ENCODE data around the gene GNAS-AS1. TPM values are rescaled to one million over a fixed set of nuclear protein-coding genes. Genes with fewer than 3 reads are reported as not detected.
A peak's percentile ranks its signal among the peaks of the same experiment; 100 is the strongest.

Gene GNAS-AS1
- total RNA-seq, 1 experiment from 2014 or later: 0.11 TPM

DNA sequence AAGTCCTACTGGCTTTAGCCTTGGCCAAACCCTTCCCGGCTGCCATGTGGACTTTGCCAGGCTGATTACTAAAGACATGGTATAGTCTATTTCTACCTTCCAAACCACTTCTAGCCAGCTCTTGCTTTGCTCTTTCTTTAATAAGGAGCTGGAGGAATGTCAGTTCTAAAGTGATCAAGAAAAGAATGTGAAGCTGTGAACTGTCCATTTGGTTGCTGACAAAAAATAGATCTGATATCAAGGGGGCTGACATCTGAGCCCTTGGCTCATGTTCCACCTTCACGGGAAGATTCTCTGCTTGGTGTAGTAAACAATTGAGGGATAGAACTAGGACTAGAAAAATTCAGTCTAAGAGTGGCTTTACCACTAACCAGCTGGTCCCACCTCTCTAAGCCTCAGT is 22.6 kb downstream of the GNAS-AS1 start:
- no peak overlapping the region for H3K27ac ChIP-seq (ENCODE audit: low read length)
- no peak overlapping the region for H3K9ac ChIP-seq (ENCODE audit: low read length)
- ATAC-seq (no peak), DNase-seq (no peak)
- CTCF ChIA-PET: no interaction called here
- H3K4me3 ChIP-seq (ENCODE audit: low read length): no peak overlapping the region
- POLR2A ChIA-PET (ENCODE audit: unreplicated experiment): no interaction called here
- no peaks in the 10 kb centered on the region for H3K79me2 ChIP-seq (ENCODE audit: low read length)
- no peak overlapping the region for H2AFZ ChIP-seq (ENCODE audit: low read length)
- peaks cover 48% of the 10 kb centered on the region for H3K27me3 ChIP-seq (ENCODE audit: low read length)
- BruUV-seq (replicated peaks): no TSS peak
- H3K36me3 ChIP-seq (ENCODE audit: low read depth, low read length): no peaks in the 10 kb centered on the region
- TF ChIP-seq, protein P1, sequence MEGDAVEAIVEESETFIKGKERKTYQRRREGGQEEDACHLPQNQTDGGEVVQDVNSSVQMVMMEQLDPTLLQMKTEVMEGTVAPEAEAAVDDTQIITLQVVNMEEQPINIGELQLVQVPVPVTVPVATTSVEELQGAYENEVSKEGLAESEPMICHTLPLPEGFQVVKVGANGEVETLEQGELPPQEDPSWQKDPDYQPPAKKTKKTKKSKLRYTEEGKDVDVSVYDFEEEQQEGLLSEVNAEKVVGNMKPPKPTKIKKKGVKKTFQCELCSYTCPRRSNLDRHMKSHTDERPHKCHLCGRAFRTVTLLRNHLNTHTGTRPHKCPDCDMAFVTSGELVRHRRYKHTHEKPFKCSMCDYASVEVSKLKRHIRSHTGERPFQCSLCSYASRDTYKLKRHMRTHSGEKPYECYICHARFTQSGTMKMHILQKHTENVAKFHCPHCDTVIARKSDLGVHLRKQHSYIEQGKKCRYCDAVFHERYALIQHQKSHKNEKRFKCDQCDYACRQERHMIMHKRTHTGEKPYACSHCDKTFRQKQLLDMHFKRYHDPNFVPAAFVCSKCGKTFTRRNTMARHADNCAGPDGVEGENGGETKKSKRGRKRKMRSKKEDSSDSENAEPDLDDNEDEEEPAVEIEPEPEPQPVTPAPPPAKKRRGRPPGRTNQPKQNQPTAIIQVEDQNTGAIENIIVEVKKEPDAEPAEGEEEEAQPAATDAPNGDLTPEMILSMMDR (conservative IDR thresholded peaks at IDR 0.05; ENCODE audit: low read depth, low read length): no peak
- TF ChIP-seq EZH2 (IDR thresholded peaks at IDR 0.05; ENCODE audit: low read length, unreplicated experiment): no peak
- TF ChIP-seq EZH2phosphoT487 (IDR thresholded peaks at IDR 0.05; ENCODE audit: borderline replicate concordance, low read length): no peak
- H3K4me1 ChIP-seq (ENCODE audit: insufficient read depth, low read length): no peaks in the 10 kb centered on the region
- H3K9me3 ChIP-seq (ENCODE audit: low read length): no peaks in the 10 kb centered on the region
- H4K20me1 ChIP-seq (ENCODE audit: low read length): no peaks in the 10 kb centered on the region
- no peaks in the 10 kb centered on the region for H3F3A ChIP-seq (ENCODE audit: low read length, unreplicated experiment)
- intact Hi-C loops (cut with micrococcal nuclease): no loop called here
- no peaks in the 10 kb centered on the region for H3K9me2 ChIP-seq (replicated peaks; ENCODE audit: low read length)
- no peak overlapping the region for H3K4me2 ChIP-seq (ENCODE audit: low read length)

DNA sequence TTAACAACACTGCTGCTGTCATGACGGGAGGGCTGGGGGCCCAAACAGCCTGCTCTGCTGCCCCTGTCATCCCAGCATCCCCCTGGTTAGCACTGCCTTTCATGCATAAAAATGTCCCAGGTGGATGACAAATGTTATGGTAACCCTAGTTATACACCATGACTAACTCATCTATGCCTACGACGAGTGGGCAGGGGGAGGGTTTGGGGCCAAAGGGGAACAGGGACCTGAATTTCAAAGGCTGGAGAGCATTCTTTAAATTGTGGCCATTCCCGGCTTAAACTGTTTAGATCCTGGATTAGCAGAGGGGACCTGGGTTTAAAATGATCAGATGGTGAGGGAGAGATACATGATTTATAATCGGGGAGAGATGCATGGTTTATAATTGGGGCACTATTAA is 24.4 kb downstream of the GNAS-AS1 start:
- no peaks in the 10 kb centered on the region for H3K79me2 ChIP-seq (ENCODE audit: low read length)
- no peaks in the 10 kb centered on the region for H3K9me2 ChIP-seq (replicated peaks; ENCODE audit: low read length)
- no peak overlapping the region for H3K4me3 ChIP-seq (ENCODE audit: low read length)
- intact Hi-C loops (cut with micrococcal nuclease): no loop called here
- CTCF ChIA-PET: no interaction called here
- H3K27me3 ChIP-seq (ENCODE audit: low read length): peaks cover 35% of the 10 kb centered on the region
- no peaks in the 10 kb centered on the region for H3K9me3 ChIP-seq (ENCODE audit: low read length)
- peak; percentile 25 for DNase-seq
- BruUV-seq (replicated peaks): no TSS peak
- no peaks in the 10 kb centered on the region for H3K4me1 ChIP-seq (ENCODE audit: insufficient read depth, low read length)
- TF ChIP-seq EZH2 (IDR thresholded peaks at IDR 0.05; ENCODE audit: low read length, unreplicated experiment): no peak
- TF ChIP-seq, protein P1 (conservative IDR thresholded peaks at IDR 0.05; ENCODE audit: low read depth, low read length): no peak
- no peak for TF ChIP-seq EZH2phosphoT487 (IDR thresholded peaks at IDR 0.05; ENCODE audit: borderline replicate concordance, low read length)
- no peak overlapping the region for H3K4me2 ChIP-seq (ENCODE audit: low read length)
- no peaks in the 10 kb centered on the region for H4K20me1 ChIP-seq (ENCODE audit: low read length)
- no peak overlapping the region for H2AFZ ChIP-seq (ENCODE audit: low read length)
- no peak for ATAC-seq
- POLR2A ChIA-PET (ENCODE audit: unreplicated experiment): no interaction called here
- H3K36me3 ChIP-seq (ENCODE audit: low read depth, low read length): no peaks in the 10 kb centered on the region
- H3K27ac ChIP-seq (ENCODE audit: low read length): no peak overlapping the region
- H3F3A ChIP-seq (ENCODE audit: low read length, unreplicated experiment): no peaks in the 10 kb centered on the region
- H3K9ac ChIP-seq (ENCODE audit: low read length): no peak overlapping the region

DNA sequence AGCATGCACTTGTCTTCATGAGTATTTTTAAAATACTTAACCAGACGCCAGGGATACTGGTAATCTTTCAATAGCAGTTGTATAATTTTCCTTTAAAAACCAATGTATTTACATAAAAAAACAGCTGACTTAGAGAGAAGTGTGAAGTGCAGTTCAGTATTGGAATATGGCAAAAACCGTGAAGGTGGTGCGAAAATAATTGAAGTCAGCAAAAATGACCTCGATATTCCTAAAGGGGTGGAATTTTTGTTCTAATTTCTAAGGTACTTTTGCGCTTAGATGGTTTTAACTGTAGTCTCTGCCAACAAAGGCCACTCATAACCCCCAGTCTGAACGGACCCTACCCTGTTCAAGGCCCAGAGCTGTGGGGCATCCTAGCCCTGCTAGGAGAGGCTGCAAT is 25.3 kb downstream of the GNAS-AS1 start:
- no peak overlapping the region for H2AFZ ChIP-seq (ENCODE audit: low read length)
- H3K9me2 ChIP-seq (replicated peaks; ENCODE audit: low read length): no peaks in the 10 kb centered on the region
- DNase-seq (no peak), ATAC-seq (no peak)
- no peak overlapping the region for H3K27ac ChIP-seq (ENCODE audit: low read length)
- BruUV-seq (replicated peaks): no TSS peak
- intact Hi-C loops (cut with micrococcal nuclease): no loop called here
- H3K4me1 ChIP-seq (ENCODE audit: insufficient read depth, low read length): no peaks in the 10 kb centered on the region
- no peaks in the 10 kb centered on the region for H4K20me1 ChIP-seq (ENCODE audit: low read length)
- no peaks in the 10 kb centered on the region for H3F3A ChIP-seq (ENCODE audit: low read length, unreplicated experiment)
- no peaks in the 10 kb centered on the region for H3K9me3 ChIP-seq (ENCODE audit: low read length)
- peaks cover 29% of the 10 kb centered on the region for H3K27me3 ChIP-seq (ENCODE audit: low read length)
- ChIA-PET CTCF (interaction anchor here (0.5 kb wide), 1 partner anchor 213 kb away, joined by 7 read pairs; no protein-coding TSS in a partner anchor), POLR2A (ENCODE audit: unreplicated experiment) (interaction anchor here (0.6 kb wide), 1 partner anchor 34 kb away, joined by 3 read pairs; no protein-coding TSS in a partner anchor)
- no peaks in the 10 kb centered on the region for H3K36me3 ChIP-seq (ENCODE audit: low read depth, low read length)
- H3K79me2 ChIP-seq (ENCODE audit: low read length): no peaks in the 10 kb centered on the region
- no peak for TF ChIP-seq EZH2phosphoT487 (IDR thresholded peaks at IDR 0.05; ENCODE audit: borderline replicate concordance, low read length)
- TF ChIP-seq EZH2 (IDR thresholded peaks at IDR 0.05; ENCODE audit: low read length, unreplicated experiment): no peak
- TF ChIP-seq, protein P1 (conservative IDR thresholded peaks at IDR 0.05; ENCODE audit: low read depth, low read length): no peak
- no peak overlapping the region for H3K9ac ChIP-seq (ENCODE audit: low read length)
- H3K4me3 ChIP-seq (ENCODE audit: low read length): no peak overlapping the region
- H3K4me2 ChIP-seq (ENCODE audit: low read length): no peak overlapping the region
